Measurements from ENCODE around the gene ENPP6. TPM values are rescaled to one million over a fixed set of nuclear protein-coding genes. Genes with fewer than 3 reads are reported as not detected.
A peak's percentile ranks its signal among the peaks of the same experiment; 100 is the strongest.

ENPP6 gene
- polyA plus RNA-seq, 1 experiment, result not detected

DNA sequence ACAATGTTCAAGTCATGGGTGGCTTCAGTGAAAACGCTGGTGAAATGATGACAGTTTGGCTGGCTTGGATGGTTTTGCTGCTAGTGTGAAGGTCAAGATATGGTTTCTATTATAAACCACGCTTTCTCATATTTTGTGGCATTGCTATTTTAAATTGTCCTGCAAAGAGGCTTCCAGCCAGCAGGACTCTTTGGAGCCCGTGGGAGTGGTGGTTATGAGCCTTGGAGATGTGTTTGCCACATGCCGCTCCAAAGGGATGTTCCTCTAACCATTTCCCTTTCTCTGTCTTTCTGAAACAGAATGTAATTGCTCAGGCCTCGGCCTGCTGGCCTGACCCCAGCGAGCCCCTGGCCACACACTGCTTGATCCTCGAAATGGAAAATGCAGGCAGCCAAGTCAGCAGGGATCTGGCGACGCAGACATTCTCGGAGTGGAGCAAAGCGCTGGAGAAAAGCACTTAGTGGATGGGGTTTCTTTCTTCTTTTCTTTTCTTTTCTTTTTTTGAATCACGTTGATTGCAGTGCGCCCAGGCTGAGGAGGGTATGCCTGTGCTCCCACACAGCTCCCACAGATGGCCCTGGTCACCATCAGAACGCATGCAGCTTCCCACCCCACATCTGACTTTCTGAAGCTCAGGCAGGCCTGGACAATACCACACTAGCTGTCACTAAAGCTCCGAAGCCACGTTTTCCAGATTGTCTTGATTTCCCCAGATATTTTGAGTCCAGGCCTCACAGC is 114.0 kb downstream of the ENPP6 start:
- TF ChIP-seq, protein P1, sequence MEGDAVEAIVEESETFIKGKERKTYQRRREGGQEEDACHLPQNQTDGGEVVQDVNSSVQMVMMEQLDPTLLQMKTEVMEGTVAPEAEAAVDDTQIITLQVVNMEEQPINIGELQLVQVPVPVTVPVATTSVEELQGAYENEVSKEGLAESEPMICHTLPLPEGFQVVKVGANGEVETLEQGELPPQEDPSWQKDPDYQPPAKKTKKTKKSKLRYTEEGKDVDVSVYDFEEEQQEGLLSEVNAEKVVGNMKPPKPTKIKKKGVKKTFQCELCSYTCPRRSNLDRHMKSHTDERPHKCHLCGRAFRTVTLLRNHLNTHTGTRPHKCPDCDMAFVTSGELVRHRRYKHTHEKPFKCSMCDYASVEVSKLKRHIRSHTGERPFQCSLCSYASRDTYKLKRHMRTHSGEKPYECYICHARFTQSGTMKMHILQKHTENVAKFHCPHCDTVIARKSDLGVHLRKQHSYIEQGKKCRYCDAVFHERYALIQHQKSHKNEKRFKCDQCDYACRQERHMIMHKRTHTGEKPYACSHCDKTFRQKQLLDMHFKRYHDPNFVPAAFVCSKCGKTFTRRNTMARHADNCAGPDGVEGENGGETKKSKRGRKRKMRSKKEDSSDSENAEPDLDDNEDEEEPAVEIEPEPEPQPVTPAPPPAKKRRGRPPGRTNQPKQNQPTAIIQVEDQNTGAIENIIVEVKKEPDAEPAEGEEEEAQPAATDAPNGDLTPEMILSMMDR (IDR thresholded peaks at IDR 0.05; ENCODE audit: insufficient read depth, low read depth, low read length), result no peak
- H3K36me3 ChIP-seq (ENCODE audit: control insufficient read depth, insufficient read depth, low read length), result no peaks in the 10 kb centered on the region
- no peaks in the 10 kb centered on the region for H3K27me3 ChIP-seq (ENCODE audit: control insufficient read depth, insufficient read depth, low read length)
- DNase-seq (ENCODE audit: low read depth), result no peak
- POLR2A ChIA-PET, result no interaction called here
- CTCF ChIA-PET, result no interaction called here
- no peak overlapping the region for H3K4me3 ChIP-seq (ENCODE audit: low read depth, low read length)

DNA sequence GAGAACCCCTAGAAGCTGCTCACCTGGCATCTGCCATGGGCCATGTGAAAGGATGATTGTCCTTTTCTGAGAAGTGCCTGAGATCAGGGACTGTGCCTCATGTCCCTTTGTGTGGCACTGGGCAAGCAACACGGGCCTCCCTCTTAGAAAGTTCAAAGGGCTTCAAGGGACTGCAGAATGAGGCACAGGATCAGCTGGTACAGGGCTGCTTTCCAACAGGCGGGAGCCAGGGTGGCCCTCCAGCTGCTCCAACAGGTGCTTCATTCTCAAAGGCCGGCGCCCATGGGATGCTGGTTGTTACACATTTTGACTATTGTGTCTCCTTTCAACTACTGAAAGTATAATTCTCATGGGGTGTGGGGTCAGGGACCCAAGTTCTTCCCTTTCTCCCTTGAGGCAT is 114.7 kb downstream of the ENPP6 start:
- CTCF ChIA-PET, result no interaction called here
- no peak for DNase-seq (ENCODE audit: low read depth)
- TF ChIP-seq, protein P1 (IDR thresholded peaks at IDR 0.05; ENCODE audit: insufficient read depth, low read depth, low read length), result no peak
- POLR2A ChIA-PET, result no interaction called here
- Histone ChIP-seq H3K36me3 (ENCODE audit: control insufficient read depth, insufficient read depth, low read length) (no peaks in the 10 kb centered on the region), H3K27me3 (ENCODE audit: control insufficient read depth, insufficient read depth, low read length) (no peaks in the 10 kb centered on the region; the same call in 1 of the 2 replicates), H3K4me3 (ENCODE audit: low read depth, low read length) (no peak overlapping the region)

DNA sequence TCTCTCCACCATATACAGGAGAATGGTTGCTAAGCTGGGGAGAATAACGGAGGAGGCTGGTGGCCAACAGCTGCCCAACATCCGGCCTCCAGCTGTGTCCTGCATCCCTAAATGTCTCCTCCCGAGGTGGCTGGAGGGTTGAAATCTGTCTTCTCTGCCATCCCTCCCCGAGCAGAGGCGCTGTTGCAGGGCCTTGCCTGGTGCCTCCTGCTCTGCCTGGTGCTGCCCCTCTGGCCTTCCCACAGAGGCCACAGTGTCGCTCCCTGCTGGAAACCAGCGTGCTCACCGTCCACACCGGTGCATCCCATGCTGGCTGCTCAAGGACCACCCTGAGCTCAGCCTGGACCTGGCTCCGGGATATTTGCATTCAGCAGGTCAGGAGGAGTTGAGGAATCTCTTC is 115.2 kb downstream of the ENPP6 start:
- ChIA-PET POLR2A (no interaction called here), CTCF (no interaction called here)
- Histone ChIP-seq H3K36me3 (ENCODE audit: control insufficient read depth, insufficient read depth, low read length) (no peaks in the 10 kb centered on the region), H3K27me3 (ENCODE audit: control insufficient read depth, insufficient read depth, low read length) (no peaks in the 10 kb centered on the region; the same call in 1 of the 2 replicates), H3K4me3 (ENCODE audit: low read depth, low read length) (no peak overlapping the region)
- DNase-seq (ENCODE audit: low read depth), result no peak
- TF ChIP-seq, protein P1 (IDR thresholded peaks at IDR 0.05; ENCODE audit: insufficient read depth, low read depth, low read length), result no peak

DNA sequence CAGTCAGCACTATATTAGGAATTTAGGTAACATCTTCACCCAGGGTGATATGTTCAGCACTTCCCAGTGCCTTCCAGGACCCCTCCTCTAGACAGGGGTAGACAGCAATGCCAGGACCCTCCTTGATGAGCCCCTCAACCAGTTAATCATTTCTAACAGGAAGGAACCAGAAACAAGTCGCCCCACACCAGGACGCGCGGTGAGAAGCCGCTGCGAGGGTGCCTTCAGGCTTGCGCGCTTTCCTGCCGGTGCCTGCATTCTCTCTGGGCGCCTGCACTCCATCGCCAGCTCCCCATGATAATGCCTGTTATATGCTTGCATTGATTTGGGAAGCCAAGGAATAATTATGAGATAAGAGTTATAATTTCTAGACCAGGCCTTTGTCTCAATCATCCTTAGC is 116.0 kb downstream of the ENPP6 start:
- CTCF ChIA-PET, result no interaction called here
- Histone ChIP-seq H3K27me3 (ENCODE audit: control insufficient read depth, insufficient read depth, low read length) (no peaks in the 10 kb centered on the region; the same call in 1 of the 2 replicates), H3K4me3 (ENCODE audit: low read depth, low read length) (no peak overlapping the region), H3K36me3 (ENCODE audit: control insufficient read depth, insufficient read depth, low read length) (no peaks in the 10 kb centered on the region)
- DNase-seq (ENCODE audit: low read depth), result no peak
- TF ChIP-seq, protein P1 (IDR thresholded peaks at IDR 0.05; ENCODE audit: insufficient read depth, low read depth, low read length), result no peak
- POLR2A ChIA-PET, result no interaction called here

DNA sequence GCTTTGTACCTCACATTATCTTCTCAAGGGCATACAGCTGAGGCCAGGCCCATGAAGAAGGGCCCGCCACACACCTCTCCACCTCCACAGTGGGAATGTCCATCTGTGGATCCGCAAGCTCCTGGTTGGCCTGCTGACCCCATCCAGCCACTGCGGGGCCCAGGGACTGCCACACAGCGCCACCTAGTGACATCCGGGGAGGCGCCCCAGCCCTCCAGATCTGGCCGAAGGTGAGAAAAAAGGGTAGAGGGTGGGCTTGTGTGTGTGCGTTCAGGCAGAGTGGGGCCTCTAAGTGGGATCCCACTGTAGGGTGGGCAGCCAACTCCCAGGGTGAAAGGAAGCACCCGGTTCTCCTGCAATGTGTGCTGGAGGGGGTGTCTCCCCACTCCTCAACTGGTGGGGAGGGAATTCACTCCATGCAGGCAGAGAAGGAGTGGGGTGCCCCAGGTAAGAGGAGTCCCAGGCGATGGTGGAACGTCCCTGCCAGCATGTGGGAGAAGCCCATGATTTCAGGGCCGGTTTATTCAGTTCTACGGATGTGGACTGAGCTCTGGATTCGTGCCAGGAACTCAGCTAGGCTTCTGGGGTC is 117.3 kb downstream of the ENPP6 start:
- Histone ChIP-seq H3K36me3 (ENCODE audit: control insufficient read depth, insufficient read depth, low read length) (no peaks in the 10 kb centered on the region), H3K27me3 (ENCODE audit: control insufficient read depth, insufficient read depth, low read length) (no peaks in the 10 kb centered on the region; the same call in 1 of the 2 replicates), H3K4me3 (ENCODE audit: low read depth, low read length) (no peak overlapping the region)
- CTCF ChIA-PET, result interaction anchor here (0.6 kb wide), 1 partner anchor 31 kb away, joined by 6 read pairs; no protein-coding TSS in a partner anchor
- TF ChIP-seq, protein P1 (IDR thresholded peaks at IDR 0.05; ENCODE audit: insufficient read depth, low read depth, low read length), result 0 out of 2 replicates have a peak, but pooled peaks have one; percentile 19
- POLR2A ChIA-PET, result no interaction called here
- no peak for DNase-seq (ENCODE audit: low read depth)
